Measurements from ENCODE around the gene C19orf85.

Gene C19orf85

GRCh38 chr19:55459551-55459949 lies 5.0 kb downstream of the C19orf85 start:
- Histone ChIP-seq H4K20me1 (ENCODE audit: insufficient read depth, low read length) (no peaks in the 10 kb centered on the region), H3K9ac (ENCODE audit: low read length) (no peak overlapping the region), H3K27me3 (ENCODE audit: low read depth, low read length) (no peaks in the 10 kb centered on the region), H3K4me1 (ENCODE audit: low read length) (peaks cover 11% of the 10 kb centered on the region), H3K4me3 (ENCODE audit: low read length) (no peak overlapping the region), H3K79me2 (ENCODE audit: low read length) (0 out of 2 replicates have a peak, but pooled peaks cover 3% of the 10 kb centered on the region), H3K4me2 (ENCODE audit: low read length) (no peak overlapping the region), H3K36me3 (replicated peaks; ENCODE audit: low read depth, low read length) (no peaks in the 10 kb centered on the region), H2AFZ (ENCODE audit: low read depth, low read length) (no peak overlapping the region), H3K9me3 (ENCODE audit: insufficient read depth, low read length) (no peaks in the 10 kb centered on the region), H3K27ac (ENCODE audit: low read length) (no peak overlapping the region)
- no peak for TF ChIP-seq EZH2phosphoT487 (IDR thresholded peaks at IDR 0.05; ENCODE audit: low read depth)
- TF ChIP-seq, protein P1, sequence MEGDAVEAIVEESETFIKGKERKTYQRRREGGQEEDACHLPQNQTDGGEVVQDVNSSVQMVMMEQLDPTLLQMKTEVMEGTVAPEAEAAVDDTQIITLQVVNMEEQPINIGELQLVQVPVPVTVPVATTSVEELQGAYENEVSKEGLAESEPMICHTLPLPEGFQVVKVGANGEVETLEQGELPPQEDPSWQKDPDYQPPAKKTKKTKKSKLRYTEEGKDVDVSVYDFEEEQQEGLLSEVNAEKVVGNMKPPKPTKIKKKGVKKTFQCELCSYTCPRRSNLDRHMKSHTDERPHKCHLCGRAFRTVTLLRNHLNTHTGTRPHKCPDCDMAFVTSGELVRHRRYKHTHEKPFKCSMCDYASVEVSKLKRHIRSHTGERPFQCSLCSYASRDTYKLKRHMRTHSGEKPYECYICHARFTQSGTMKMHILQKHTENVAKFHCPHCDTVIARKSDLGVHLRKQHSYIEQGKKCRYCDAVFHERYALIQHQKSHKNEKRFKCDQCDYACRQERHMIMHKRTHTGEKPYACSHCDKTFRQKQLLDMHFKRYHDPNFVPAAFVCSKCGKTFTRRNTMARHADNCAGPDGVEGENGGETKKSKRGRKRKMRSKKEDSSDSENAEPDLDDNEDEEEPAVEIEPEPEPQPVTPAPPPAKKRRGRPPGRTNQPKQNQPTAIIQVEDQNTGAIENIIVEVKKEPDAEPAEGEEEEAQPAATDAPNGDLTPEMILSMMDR (IDR thresholded peaks at IDR 0.05; ENCODE audit: low read depth, low read length), result no peak

DNA sequence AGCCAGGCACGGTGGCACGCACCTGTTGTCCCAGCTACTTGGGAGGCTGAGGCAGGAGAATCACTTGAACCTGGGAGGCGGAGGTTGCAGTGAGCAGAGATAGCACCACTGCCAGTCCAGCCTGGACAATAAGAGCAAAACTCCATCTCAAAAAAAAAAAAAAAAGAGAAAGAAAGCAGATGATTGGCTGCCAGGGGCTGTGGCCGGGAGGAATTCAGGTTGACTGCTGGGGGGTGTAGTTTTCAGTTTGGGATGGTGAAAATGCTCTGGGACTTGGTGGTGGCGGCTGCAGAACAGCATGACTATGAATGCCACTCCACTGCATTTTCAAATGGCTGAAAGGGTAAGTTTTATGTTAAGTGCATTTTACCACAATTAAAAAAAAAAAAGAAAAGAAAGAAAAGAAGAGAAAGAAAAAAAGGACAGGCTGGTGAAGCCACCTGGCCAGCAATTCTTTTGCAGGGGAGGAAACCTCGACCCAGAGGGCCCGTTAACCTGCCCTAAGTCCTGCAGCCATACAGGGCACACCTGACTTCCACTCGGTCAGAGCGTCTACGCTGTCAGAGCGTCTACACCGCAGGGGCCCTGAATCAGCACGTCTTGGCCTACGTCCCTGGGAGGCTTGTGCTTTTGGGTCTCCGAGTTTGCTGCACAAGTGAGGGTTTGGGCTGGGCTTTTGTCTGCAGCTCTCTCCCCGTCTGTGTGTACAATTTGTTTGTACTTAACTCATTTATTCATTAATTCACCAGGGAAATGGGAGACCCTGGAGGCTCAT lies 6.7 kb downstream of the C19orf85 start:
- TF ChIP-seq EZH2phosphoT487 (IDR thresholded peaks at IDR 0.05; ENCODE audit: low read depth), result no peak
- TF ChIP-seq, protein P1 (IDR thresholded peaks at IDR 0.05; ENCODE audit: low read depth, low read length), result no peak
- Histone ChIP-seq H3K79me2 (ENCODE audit: low read length) (0 out of 2 replicates have a peak, but pooled peaks cover 3% of the 10 kb centered on the region), H3K27me3 (ENCODE audit: low read depth, low read length) (no peaks in the 10 kb centered on the region), H3K4me2 (ENCODE audit: low read length) (no peak overlapping the region), H3K9ac (ENCODE audit: low read length) (no peak overlapping the region), H3K4me3 (ENCODE audit: low read length) (no peak overlapping the region), H3K4me1 (ENCODE audit: low read length) (peaks cover 11% of the 10 kb centered on the region), H3K27ac (ENCODE audit: low read length) (no peak overlapping the region), H3K9me3 (ENCODE audit: insufficient read depth, low read length) (no peaks in the 10 kb centered on the region), H2AFZ (ENCODE audit: low read depth, low read length) (no peak overlapping the region), H3K36me3 (replicated peaks; ENCODE audit: low read depth, low read length) (peaks cover 2% of the 10 kb centered on the region), H4K20me1 (ENCODE audit: insufficient read depth, low read length) (no peaks in the 10 kb centered on the region)

- peaks cover 3% of the 10 kb centered on the region for H3K36me3 ChIP-seq (replicated peaks; ENCODE audit: low read depth, low read length)
- no peak overlapping the region for H3K27ac ChIP-seq (ENCODE audit: low read length)
- H3K79me2 ChIP-seq (ENCODE audit: low read length), result 0 out of 2 replicates have a peak, but pooled peaks cover 3% of the 10 kb centered on the region
- H3K4me2 ChIP-seq (ENCODE audit: low read length), result no peak overlapping the region
- H2AFZ ChIP-seq (ENCODE audit: low read depth, low read length), result no peak overlapping the region
- H4K20me1 ChIP-seq (ENCODE audit: insufficient read depth, low read length), result no peaks in the 10 kb centered on the region
- no peaks in the 10 kb centered on the region for H3K27me3 ChIP-seq (ENCODE audit: low read depth, low read length)
- TF ChIP-seq, protein P1 (IDR thresholded peaks at IDR 0.05; ENCODE audit: low read depth, low read length), result no peak
- TF ChIP-seq EZH2phosphoT487 (IDR thresholded peaks at IDR 0.05; ENCODE audit: low read depth), result no peak
- H3K4me3 ChIP-seq (ENCODE audit: low read length), result no peak overlapping the region
- H3K4me1 ChIP-seq (ENCODE audit: low read length), result peaks cover 6% of the 10 kb centered on the region
- no peak overlapping the region for H3K9ac ChIP-seq (ENCODE audit: low read length)
- H3K9me3 ChIP-seq (ENCODE audit: insufficient read depth, low read length), result no peaks in the 10 kb centered on the region
Measured at GRCh38 chr19:55456347-55456746, 8.2 kb downstream of the C19orf85 start.

DNA sequence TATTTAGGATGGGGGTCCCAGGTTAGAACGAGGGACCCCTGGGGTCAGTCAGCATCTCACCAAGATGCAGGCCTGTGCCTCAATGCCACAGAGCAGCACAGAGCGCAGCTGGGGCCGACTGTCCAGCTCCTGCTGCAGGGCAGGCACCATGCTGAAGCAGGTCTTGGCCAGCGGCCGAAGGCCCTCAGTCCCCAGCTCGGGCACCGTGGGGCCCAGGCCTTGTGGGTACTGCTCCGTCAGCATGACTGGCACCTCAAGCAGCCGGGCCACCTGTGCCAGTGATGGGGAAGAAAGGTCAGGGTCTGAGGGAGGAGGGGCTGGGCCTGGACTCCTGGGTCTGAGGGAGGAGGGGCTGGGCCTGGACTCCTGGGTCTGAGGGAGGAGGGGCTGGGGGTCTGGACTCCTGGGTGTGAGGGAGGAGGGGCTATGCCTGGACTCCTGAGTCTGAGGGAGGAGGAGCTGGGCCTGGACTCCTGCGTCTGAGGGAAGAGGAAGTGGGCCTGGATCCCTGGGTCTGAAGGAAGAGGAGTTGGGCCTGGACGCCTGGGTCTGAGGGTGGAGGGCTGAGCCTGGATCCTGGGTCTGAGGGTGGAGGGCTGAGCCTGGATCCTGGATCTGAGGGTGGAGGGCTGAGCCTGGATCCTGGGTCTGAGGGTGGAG lies 8.8 kb downstream of the C19orf85 start:
- Histone ChIP-seq H3K9me3 (ENCODE audit: insufficient read depth, low read length) (no peaks in the 10 kb centered on the region), H3K9ac (ENCODE audit: low read length) (no peak overlapping the region), H2AFZ (ENCODE audit: low read depth, low read length) (no peak overlapping the region), H4K20me1 (ENCODE audit: insufficient read depth, low read length) (no peaks in the 10 kb centered on the region), H3K4me1 (ENCODE audit: low read length) (peaks cover 4% of the 10 kb centered on the region), H3K79me2 (ENCODE audit: low read length) (no peaks in the 10 kb centered on the region), H3K27me3 (ENCODE audit: low read depth, low read length) (no peaks in the 10 kb centered on the region), H3K4me3 (ENCODE audit: low read length) (no peak overlapping the region), H3K4me2 (ENCODE audit: low read length) (no peak overlapping the region), H3K36me3 (replicated peaks; ENCODE audit: low read depth, low read length) (peaks cover 3% of the 10 kb centered on the region), H3K27ac (ENCODE audit: low read length) (no peak overlapping the region)
- TF ChIP-seq EZH2phosphoT487 (IDR thresholded peaks at IDR 0.05; ENCODE audit: low read depth), result no peak
- TF ChIP-seq, protein P1 (IDR thresholded peaks at IDR 0.05; ENCODE audit: low read depth, low read length), result no peak
